ENCODE results near the gene DND1. TPM values are rescaled to one million over a fixed set of nuclear protein-coding genes. Genes with fewer than 3 reads are reported as not detected.

Gene DND1
- total RNA-seq, 1 experiment from 2014 or later, result 1.8 TPM

DNA sequence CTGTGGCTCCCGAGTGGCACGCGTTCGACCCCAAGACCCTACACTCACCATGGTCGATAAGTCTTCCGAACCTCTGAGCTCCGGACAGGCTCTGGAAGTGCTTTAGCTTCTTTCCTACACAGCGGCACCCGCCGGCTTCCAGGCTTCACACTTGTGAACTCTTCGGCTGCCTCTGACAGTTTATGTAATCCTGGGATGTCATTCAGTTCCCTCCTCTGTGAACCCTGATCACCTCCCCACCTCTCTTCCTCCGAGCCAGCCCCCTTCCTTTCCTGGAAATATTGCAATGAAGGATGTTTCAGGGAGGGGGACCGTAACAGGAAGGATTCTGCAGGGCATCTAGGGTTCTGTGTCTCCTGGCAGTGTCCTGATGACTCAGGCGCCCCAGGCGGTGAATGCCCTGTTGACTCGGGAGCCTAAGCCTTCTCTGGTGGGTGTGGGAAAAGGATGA, 40.3 kb downstream of the DND1 start, which contains the start of gene CD14:
Gene CD14, minus strand, starts transcription at position 155 of the 451 bp plus-strand sequence. Its CDS starts 104 bp downstream, at position 51.
- peak; percentile 65 to 68 for DNase-seq
- POLR2A ChIA-PET, result interaction anchor here (0.5 to 1.1 kb wide), 4 partner anchors 14 to 986 kb away, joined by 3 to 21 read pairs (median 4); partner anchors contain the start of genes IK, NDUFA2 and SRA1
- H3K9me3 ChIP-seq, result peaks cover 14% of the 10 kb centered on the region
- CTCF ChIA-PET, result interaction anchor here (1.6 kb wide), 1 partner anchor 85 kb away, joined by 5 read pairs; the partner anchor contains the start of gene EIF4EBP3
- H3K9me3 Mint-ChIP-seq (ENCODE audit: unreplicated experiment), result no peaks in the 10 kb centered on the region
- peak within 1 kb of the TSS; percentile 79 for H3K27ac Mint-ChIP-seq (ENCODE audit: unreplicated experiment)
- H3K36me3 ChIP-seq (ENCODE audit: control insufficient read depth, insufficient read depth, low read length), result no peaks in the 10 kb centered on the region
- peaks cover 12% of the 10 kb centered on the region for H3K4me1 Mint-ChIP-seq (ENCODE audit: low read depth, unreplicated experiment)
- no peaks in the 10 kb centered on the region for H3K27me3 ChIP-seq (replicated peaks; ENCODE audit: control insufficient read depth, insufficient read depth, low read length)
- H3K27me3 Mint-ChIP-seq (ENCODE audit: insufficient read depth, unreplicated experiment), result no peaks in the 10 kb centered on the region
- H3K4me3 Mint-ChIP-seq (ENCODE audit: unreplicated experiment), result peak within 1 kb of the TSS; percentile 88
- intact Hi-C loops (cut with micrococcal nuclease; ENCODE audit: unreplicated experiment), result loop anchor here (1.0 kb wide), 1 partner anchor 86 kb away; the partner anchor contains the start of gene EIF4EBP3
- peaks cover 21% of the 10 kb centered on the region for H3K36me3 Mint-ChIP-seq (ENCODE audit: insufficient read depth, unreplicated experiment)
- TF ChIP-seq, protein P1, sequence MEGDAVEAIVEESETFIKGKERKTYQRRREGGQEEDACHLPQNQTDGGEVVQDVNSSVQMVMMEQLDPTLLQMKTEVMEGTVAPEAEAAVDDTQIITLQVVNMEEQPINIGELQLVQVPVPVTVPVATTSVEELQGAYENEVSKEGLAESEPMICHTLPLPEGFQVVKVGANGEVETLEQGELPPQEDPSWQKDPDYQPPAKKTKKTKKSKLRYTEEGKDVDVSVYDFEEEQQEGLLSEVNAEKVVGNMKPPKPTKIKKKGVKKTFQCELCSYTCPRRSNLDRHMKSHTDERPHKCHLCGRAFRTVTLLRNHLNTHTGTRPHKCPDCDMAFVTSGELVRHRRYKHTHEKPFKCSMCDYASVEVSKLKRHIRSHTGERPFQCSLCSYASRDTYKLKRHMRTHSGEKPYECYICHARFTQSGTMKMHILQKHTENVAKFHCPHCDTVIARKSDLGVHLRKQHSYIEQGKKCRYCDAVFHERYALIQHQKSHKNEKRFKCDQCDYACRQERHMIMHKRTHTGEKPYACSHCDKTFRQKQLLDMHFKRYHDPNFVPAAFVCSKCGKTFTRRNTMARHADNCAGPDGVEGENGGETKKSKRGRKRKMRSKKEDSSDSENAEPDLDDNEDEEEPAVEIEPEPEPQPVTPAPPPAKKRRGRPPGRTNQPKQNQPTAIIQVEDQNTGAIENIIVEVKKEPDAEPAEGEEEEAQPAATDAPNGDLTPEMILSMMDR (IDR thresholded peaks at IDR 0.05; ENCODE audit: insufficient read depth in 1 of 2, low read depth in 1 of 2, low read length in 1 of 2, severe bottlenecking in 1 of 2, unreplicated experiment in 1 of 2), result no peak
- H3K4me3 ChIP-seq (ENCODE audit: low read depth, low read length), result peak within 1 kb of the TSS; percentile 49
- H3K4me1 ChIP-seq, result peaks cover 17% of the 10 kb centered on the region
- no TSS peak for BruUV-seq (replicated peaks)

DNA sequence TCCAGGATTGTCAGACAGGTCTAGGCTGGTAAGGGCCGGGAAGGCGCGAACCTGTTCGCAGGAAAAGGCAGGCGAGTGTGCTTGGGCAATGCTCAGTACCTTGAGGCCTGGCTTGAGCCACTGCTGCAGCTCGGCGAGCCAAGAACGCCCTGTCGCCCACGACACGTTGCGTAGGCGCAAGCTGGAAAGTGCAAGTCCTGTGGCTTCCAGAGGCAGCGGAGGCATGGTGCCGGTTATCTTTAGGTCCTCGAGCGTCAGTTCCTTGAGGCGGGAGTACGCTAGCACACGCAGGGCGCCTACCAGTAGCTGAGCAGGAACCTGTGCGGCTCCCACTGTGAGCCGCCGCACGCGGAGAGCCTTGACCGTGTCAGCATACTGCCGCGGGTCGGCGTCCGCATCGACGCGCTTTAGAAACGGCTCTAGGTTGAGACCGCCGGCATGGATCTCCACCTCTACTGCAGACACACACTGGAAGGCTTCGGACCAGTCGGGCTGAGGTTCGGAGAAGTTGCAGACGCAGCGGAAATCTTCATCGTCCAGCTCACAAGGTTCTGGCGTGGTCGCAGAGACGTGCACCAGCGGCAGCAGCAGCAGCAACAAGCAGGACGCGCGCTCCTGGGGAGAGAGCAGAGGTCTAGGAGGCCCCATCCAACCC, 40.9 kb downstream of the DND1 start:
- Mint-ChIP-seq H3K27me3 (ENCODE audit: insufficient read depth, unreplicated experiment) (no peaks in the 10 kb centered on the region), H3K4me3 (ENCODE audit: unreplicated experiment) (peak overlapping the region; percentile 88), H3K9me3 (ENCODE audit: unreplicated experiment) (no peaks in the 10 kb centered on the region), H3K4me1 (ENCODE audit: low read depth, unreplicated experiment) (peaks cover 7% of the 10 kb centered on the region), H3K36me3 (ENCODE audit: insufficient read depth, unreplicated experiment) (peaks cover 16% of the 10 kb centered on the region), H3K27ac (ENCODE audit: unreplicated experiment) (peak overlapping the region; percentile 79)
- ChIA-PET CTCF (interaction anchor here (0.6 to 1.6 kb wide), 2 partner anchors 85 to 1520 kb away, joined by 4 to 5 read pairs; partner anchors contain the start of gene EIF4EBP3), POLR2A (interaction anchor here (0.6 to 1.1 kb wide), 3 partner anchors 15 to 163 kb away, joined by 4 to 21 read pairs (median 5); partner anchors contain the start of genes IK, NDUFA2 and SRA1)
- Histone ChIP-seq H3K27me3 (replicated peaks; ENCODE audit: control insufficient read depth, insufficient read depth, low read length) (no peaks in the 10 kb centered on the region), H3K4me1 (peaks cover 12% of the 10 kb centered on the region), H3K9me3 (peaks cover 18% of the 10 kb centered on the region), H3K36me3 (ENCODE audit: control insufficient read depth, insufficient read depth, low read length) (no peaks in the 10 kb centered on the region), H3K4me3 (ENCODE audit: low read depth, low read length) (peak overlapping the region; percentile 49)
- BruUV-seq (replicated peaks), result TSS peak; percentile 1
- intact Hi-C loops (cut with micrococcal nuclease; ENCODE audit: unreplicated experiment), result loop anchor here (1.0 kb wide), 2 partner anchors 68 to 85 kb away; partner anchors contain the start of genes APBB3, EIF4EBP3 and SLC35A4
- peak; percentile 58 to 59 for DNase-seq
- TF ChIP-seq, protein P1 (IDR thresholded peaks at IDR 0.05; ENCODE audit: insufficient read depth in 1 of 2, low read depth in 1 of 2, low read length in 1 of 2, severe bottlenecking in 1 of 2, unreplicated experiment in 1 of 2), result no peak

DNA sequence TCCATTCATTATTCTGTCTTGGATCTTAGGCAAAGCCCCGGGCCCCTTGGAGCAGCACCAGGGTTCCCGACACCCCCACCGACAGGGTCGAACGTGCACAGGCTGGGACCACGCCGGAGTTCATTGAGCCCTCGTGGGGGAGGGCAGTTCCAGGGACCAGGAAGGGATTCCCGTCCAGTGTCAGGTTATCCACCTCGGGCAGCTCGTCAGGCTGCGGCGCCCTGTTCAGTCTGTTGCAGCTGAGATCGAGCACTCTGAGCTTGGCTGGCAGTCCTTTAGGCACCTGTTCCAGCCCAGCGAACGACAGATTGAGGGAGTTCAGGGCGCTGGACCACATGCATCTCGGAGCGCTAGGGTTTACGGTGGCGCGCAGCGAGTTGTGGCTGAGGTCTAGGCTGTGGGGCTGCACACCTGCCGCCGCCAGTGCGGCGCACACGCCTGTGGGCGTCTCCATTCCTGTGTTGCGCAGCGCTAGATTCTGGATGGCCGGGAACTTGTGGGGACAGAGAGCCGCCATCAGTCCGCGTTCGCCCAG, 41.5 kb downstream of the DND1 start:
- H3K27ac Mint-ChIP-seq (ENCODE audit: unreplicated experiment), result peak overlapping the region; percentile 79
- Histone ChIP-seq H3K4me3 (ENCODE audit: low read depth, low read length) (peak overlapping the region; percentile 49), H3K4me1 (peaks cover 6% of the 10 kb centered on the region), H3K27me3 (replicated peaks; ENCODE audit: control insufficient read depth, insufficient read depth, low read length) (no peaks in the 10 kb centered on the region), H3K36me3 (ENCODE audit: control insufficient read depth, insufficient read depth, low read length) (no peaks in the 10 kb centered on the region), H3K9me3 (peaks cover 19% of the 10 kb centered on the region)
- DNase-seq, result peak in 1 of 2 experiments; percentile 55
- H3K9me3 Mint-ChIP-seq (ENCODE audit: unreplicated experiment), result no peaks in the 10 kb centered on the region
- CTCF ChIA-PET, result interaction anchor here (0.6 to 1.6 kb wide), 2 partner anchors 84 to 1521 kb away, joined by 4 to 5 read pairs; partner anchors contain the start of gene EIF4EBP3
- peaks cover 16% of the 10 kb centered on the region for H3K36me3 Mint-ChIP-seq (ENCODE audit: insufficient read depth, unreplicated experiment)
- H3K4me1 Mint-ChIP-seq (ENCODE audit: low read depth, unreplicated experiment), result peaks cover 4% of the 10 kb centered on the region
- no TSS peak for BruUV-seq (replicated peaks)
- POLR2A ChIA-PET, result interaction anchor here (1.1 kb wide), 1 partner anchor 16 kb away, joined by 4 read pairs; the partner anchor contains the start of genes IK and NDUFA2
- H3K27me3 Mint-ChIP-seq (ENCODE audit: insufficient read depth, unreplicated experiment), result no peaks in the 10 kb centered on the region
- intact Hi-C loops (cut with micrococcal nuclease; ENCODE audit: unreplicated experiment), result loop anchor here (1.0 kb wide), 1 partner anchor 68 kb away; the partner anchor contains the start of genes APBB3 and SLC35A4
- TF ChIP-seq, protein P1 (IDR thresholded peaks at IDR 0.05; ENCODE audit: insufficient read depth in 1 of 2, low read depth in 1 of 2, low read length in 1 of 2, severe bottlenecking in 1 of 2, unreplicated experiment in 1 of 2), result no peak
- H3K4me3 Mint-ChIP-seq (ENCODE audit: unreplicated experiment), result peak overlapping the region; percentile 88

All from Caco-2 (cell line).